ENCODE data around the gene SGO2.
"Not testable (repeated sequence)": the region's sequence is repeated elsewhere in the genome, so short reads cannot be mapped to it uniquely, and the experiment has no call there.

SGO2 gene

GRCh38 chr2:200523604-200524003, 2.4 kb upstream of the SGO2 start:
- no peak for DNase-seq (ENCODE audit: low read depth, low spot score)

- no peak for DNase-seq (ENCODE audit: low read depth, low spot score)
Observed at GRCh38 chr2:200525066-200525465, 941 bp upstream of the SGO2 start.

DNA sequence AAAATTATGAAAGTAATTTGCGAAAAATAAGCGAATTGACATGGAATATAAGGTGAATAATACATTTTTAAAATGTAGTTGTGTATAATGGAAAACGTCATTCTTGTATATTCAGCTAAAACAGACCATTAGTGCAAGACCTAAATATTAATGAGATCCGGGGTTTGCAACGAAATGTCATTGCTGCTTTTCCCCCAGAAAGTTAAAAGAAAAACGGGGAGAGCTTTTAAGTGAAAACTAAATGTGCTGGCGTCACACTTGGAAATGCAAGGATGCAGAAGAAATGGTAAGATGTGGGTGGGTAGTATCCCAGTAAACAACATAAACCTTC, 491 bp upstream of the SGO2 start:
- no peak for DNase-seq (ENCODE audit: low read depth, low spot score)

DNA sequence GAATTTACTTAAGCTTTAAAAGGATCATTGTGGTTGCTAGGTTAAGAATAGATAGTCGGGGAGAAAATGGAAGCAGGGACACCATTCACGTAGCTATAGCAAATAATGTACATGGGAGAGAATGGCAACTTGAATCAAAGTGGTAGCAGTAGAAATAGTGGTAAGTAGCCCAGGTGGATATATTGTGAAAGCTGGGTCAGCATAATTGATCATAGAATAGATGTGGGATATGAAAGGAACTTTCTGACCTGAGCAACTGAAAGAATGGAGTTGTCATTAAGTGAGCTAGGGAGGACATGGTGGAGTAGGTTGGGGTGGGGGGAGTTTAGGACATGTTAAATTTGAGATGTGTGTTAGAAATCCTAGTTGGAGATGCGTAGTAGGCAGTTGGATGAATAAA, 2.2 kb downstream of the SGO2 start:
- DNase-seq (ENCODE audit: low read depth, low spot score) = no peak

DNA sequence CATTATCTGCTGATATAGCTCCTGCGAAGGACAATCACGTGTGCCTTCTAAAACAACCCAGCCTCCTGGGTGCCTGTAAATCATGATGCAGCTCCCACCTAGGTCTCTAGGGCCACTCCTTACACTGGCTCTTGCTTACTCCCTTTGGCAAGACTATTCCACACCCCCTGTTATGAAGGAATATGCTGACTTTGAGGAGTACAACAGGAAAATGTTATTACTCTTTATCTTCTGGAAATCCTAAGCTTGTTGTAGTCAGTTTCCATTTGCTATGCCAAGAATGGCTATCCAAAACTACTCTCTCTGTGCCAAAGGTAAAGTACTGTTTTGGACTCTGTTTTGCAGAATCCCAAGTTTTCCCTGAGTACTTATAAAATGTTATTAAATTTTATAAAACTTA, 7.7 kb downstream of the SGO2 start:
- DNase-seq (ENCODE audit: low read depth, low spot score) = no peak

DNA sequence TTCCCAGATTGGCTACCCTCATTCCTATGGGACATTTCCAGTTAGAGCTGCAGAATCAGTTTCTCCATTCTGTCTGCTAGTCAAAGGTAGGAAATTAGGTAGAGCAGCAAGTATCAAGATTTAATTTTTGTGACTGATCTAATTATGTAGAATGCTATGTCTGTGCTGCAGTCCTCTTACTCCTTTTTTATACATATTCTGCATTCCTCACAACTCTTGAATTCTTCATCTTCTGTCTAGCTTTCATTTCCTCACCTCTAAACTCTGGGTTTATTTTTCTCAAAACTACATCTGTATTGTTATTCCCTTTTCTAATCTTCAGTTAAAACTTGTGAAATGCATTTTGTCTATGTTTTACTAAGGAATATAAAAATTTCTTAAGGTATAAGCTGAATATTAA, 8.6 kb downstream of the SGO2 start:
- DNase-seq (ENCODE audit: low read depth, low spot score) = no peak

DNA sequence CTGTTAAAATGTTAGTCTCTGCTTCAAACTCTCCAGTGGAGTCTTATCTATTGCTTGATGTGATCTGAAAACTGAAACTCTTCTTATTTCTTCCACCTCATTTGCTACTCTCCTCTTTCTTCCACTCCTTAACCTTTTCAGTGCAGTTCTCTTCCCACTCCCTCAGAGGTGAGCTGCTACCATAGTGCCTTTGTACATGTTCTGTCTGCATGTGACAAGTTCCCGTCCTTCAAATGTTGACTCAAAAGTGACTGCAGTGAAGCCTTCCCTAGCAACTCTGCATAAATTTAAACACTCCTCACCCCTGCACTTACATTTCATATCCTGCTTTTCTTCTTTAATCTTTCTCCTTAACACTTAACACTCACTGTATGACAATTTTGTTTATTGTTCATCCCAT, 12.1 kb downstream of the SGO2 start:
- DNase-seq (ENCODE audit: low read depth, low spot score) = no peak

GRCh38 chr2:200540793-200541192, 14.8 kb downstream of the SGO2 start:
- DNase-seq (ENCODE audit: low read depth, low spot score) = no peak

DNA sequence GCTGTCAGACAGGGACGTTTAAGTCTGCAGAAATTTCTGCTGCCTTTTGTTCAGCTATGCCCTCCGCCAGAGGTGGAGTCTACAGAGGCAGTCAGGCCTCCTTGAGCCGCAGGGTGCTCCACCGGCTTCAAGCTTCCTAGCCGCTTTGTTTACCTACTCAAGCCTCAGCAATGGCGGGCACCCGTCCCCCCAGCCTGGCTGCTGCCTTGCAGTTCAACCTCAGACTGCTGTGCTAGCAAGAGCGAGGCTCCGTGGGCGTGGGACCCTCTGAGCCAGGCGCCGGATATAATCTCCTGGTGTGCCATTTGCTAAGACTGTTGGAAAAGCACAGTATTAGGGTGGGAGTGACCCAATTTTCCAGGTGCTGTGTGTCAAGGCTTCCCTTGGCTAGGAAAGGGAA, 40.6 kb downstream of the SGO2 start:
- DNase-seq (ENCODE audit: low read depth, low spot score) = not testable (repeated sequence)

DNA sequence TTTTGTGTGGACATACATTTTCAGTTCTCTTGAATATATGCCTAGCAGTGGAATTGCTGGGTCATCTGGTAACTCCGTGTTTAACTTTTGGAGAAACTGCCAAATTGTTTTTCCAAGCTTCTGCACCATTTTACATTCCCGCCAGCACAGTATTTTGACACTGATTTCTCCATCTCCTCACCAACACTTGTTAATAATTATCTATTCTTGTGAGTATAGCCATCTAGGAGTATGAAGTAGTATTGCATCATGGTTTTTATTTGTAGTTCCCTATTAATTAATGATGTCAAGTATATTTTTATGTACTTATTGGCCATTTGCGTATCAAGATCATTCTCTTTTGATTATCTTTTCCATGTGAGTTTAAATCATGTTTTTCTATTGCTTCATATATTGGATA, 41.9 kb downstream of the SGO2 start:
- no peak for DNase-seq (ENCODE audit: low read depth, low spot score)

DNA sequence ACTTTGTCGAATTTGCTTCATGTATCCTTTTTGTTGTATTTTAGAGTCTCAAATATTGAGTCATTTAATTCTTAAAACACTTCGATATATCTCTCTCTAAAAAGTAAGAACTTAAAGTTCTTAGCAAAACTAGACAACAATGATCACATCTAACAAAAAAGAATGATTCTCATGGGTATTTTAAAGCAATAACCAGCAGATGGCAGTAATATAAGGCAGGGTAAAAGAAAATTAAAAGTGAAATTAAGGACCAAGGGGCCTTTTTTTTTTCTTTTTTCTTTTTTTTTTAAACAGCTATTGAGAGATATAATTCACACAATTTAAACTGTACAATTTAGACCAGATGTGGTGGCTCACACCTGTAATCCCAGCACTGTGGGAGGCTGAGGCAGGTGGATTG, 50.0 kb downstream of the SGO2 start:
- no peak for DNase-seq (ENCODE audit: low read depth, low spot score)

- no peak for DNase-seq (ENCODE audit: low read depth, low spot score)
Observed at GRCh38 chr2:200577027-200577426, 51.0 kb downstream of the SGO2 start.

DNA sequence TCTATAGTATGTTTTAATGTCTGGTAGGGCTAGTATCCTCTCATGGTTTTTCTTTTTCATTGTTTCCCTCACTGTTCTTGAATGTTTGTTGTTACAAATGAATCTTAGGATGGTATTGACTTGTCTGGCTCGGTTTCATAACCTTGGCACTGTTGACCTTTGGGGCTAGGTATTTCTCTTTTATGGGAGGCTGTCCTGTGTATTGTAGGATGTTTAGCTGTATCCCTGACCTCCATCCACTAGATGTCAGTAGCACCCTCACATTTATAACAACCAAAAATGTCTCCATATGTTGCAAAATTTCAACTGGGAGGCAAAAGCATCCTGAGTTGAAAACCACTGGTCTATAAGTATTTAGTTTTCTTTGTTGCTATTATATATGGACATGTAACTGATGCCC, 52.8 kb downstream of the SGO2 start:
- DNase-seq (ENCODE audit: low read depth, low spot score) = no peak

GRCh38 chr2:200584639-200585038, 58.6 kb downstream of the SGO2 start:
- DNase-seq (ENCODE audit: low read depth, low spot score) = no peak

DNA sequence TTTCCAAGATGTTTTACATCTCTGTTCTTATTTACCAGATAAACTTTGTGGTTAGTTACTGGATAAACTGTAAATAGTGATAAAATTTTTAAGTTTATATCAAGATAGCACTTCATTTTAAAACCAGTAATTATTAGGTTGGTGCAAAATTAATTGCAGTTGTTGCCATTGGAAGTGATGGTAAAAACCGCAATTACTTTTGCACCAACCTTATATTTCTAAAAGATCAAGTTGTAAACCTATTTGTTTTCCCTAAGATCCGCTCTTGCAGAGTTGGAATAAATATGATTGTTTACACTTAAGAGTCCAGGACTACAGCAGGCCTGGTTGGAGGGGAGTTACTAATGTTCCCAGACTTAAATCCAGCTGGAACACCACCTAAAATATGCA, 59.3 kb downstream of the SGO2 start:
- no peak for DNase-seq (ENCODE audit: low read depth, low spot score)

DNA sequence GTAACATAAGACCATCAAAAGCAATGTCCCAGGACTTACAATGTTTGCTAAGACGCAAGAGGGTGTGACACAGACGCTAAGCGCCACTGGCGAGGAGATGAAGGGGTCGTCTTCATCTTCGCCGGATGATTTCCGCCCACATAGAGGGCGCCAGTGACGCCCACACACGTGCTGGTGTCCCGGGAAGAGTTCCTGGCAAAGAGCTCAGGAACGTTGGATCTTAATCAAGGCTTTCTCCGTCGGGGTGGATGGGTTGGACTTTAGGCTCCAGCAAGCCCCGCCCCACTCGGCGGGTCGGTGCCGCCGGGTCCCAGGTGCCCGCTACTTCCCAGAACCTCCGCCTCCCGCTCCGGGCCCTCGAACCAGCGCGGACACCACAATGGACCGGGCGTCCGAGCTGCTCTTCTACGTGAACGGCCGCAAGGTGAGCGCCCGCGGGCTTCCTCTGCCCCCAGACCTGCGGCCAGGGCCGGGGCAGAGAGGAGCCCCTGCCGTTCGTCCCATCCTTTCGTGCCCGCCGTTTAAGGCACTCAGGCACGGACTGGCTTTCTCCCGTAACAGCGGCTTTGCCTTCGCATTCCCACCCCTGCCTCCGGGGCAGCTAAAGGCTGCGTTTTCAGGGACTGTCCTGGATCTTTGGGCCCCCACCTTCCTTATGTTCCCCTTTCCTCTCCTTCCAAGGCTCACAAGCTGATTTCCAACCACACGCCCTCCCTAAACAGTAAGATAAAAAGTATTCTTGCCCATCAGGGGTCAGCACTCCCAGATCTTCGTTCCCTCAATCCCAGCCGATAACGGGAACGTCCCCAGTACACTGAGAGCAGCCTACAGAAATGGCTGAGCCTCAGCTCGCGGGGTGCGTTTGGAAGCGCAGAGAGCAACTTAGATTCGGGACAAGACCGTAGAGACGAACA, 60.0 kb downstream of the SGO2 start, which contains the start of gene AOX1:
Gene AOX1, plus strand, starts transcription at position 285 of the 914 bp plus-strand sequence. Its CDS starts 95 bp downstream, at position 380.
- peak; percentile 86 for DNase-seq (ENCODE audit: low read depth, low spot score)

DNA sequence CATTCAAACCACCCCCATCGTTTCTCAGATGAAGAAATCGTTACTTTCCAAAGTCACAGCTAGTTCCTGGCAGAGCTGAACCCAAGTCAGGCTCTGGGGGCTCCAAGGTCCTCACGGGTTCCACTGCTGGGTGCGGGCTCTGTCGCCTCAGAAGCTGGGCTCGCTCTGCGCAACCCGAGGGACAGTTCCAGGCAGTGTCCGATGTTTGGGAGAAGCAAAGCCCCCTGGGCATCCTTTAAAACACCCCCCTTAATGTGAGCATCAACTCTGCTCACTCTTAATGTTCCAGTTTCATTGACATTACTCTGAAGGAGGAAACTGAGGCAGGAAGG, 60.6 kb downstream of the SGO2 start:
- no peak for DNase-seq (ENCODE audit: low read depth, low spot score)

GRCh38 chr2:200587007-200587616, 61.1 kb downstream of the SGO2 start:
- no peak for DNase-seq (ENCODE audit: low read depth, low spot score)

- no peak for DNase-seq (ENCODE audit: low read depth, low spot score)
Observed at GRCh38 chr2:200588076-200588678, 62.2 kb downstream of the SGO2 start.

DNA sequence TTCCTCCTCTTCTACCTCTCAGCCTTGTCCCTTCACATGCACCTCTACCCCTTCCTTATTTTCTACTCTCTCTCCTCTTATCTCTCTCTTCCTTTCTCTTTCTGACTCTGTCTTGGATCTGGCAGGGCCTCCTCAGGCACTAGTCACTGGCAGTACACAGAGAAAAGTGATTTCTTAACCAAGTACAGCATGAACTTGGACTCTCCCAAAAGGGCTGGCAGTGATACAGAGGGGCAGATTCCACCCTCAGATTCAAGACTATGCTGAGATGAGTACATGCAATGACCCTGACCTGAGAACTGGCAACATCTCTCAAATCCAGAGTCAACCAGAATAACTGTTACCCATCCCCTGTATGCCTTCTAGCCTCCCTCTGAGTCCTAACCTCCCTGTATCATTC, 64.1 kb downstream of the SGO2 start:
- DNase-seq (ENCODE audit: low read depth, low spot score) = no peak

DNA sequence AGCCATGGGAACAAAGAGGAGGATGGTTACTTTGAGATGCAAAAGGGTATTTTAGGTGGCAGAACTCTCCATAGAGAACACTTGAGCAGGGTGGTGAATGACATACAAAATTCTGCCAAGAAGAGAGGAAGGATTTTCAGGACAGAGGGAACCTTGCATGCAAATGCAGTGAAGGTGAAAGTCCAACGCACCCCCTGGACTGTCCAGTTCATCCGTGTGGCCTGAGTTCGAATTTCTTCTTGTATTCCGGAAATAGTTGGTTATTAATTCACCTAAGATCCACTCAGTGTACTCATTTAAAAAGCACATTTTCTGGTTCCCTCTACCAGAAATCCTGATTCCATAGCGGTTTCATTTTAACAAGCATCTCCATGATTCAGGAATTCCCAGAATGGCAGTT, 65.3 kb downstream of the SGO2 start:
- DNase-seq (ENCODE audit: low read depth, low spot score) = no peak

- no peak for DNase-seq (ENCODE audit: low read depth, low spot score)
Observed at GRCh38 chr2:200592406-200593075, 66.5 kb downstream of the SGO2 start.

DNA sequence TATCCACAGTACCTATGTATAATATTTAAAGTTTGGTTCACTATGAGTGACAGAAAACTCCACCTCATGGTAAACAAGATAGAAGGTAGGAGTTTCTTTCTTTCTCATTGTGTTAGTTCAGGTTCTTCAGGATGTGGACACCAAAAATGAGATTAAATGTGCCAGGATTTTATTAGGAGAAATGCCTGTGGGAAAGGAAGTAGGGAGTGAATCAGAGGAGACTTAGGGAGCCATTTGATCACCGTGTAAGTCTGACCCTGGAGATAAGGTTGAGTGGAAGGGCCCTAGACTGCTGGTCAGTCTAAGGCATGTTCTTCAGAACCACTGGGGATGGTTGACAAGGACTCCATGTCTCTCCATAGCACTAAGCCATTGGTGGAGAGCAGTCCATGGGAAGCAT, 67.9 kb downstream of the SGO2 start:
- no peak for DNase-seq (ENCODE audit: low read depth, low spot score)

Measured in ELF-1 (cell line).